NCI-H1105 treated with DMSO at 0.1 percent for 48 hours (cell line): Measurements from ENCODE around the gene GALE.
A peak's percentile ranks its signal among the peaks of the same experiment; 100 is the strongest.
"Not testable (repeated sequence)": the region's sequence is repeated elsewhere in the genome, so short reads cannot be mapped to it uniquely, and the experiment has no call there.

Source experiments
- DNase-seq: peaks from one replicate; lab custom pipeline; 2025; lab: John Stamatoyannopoulos, UW

The GALE gene

DNA sequence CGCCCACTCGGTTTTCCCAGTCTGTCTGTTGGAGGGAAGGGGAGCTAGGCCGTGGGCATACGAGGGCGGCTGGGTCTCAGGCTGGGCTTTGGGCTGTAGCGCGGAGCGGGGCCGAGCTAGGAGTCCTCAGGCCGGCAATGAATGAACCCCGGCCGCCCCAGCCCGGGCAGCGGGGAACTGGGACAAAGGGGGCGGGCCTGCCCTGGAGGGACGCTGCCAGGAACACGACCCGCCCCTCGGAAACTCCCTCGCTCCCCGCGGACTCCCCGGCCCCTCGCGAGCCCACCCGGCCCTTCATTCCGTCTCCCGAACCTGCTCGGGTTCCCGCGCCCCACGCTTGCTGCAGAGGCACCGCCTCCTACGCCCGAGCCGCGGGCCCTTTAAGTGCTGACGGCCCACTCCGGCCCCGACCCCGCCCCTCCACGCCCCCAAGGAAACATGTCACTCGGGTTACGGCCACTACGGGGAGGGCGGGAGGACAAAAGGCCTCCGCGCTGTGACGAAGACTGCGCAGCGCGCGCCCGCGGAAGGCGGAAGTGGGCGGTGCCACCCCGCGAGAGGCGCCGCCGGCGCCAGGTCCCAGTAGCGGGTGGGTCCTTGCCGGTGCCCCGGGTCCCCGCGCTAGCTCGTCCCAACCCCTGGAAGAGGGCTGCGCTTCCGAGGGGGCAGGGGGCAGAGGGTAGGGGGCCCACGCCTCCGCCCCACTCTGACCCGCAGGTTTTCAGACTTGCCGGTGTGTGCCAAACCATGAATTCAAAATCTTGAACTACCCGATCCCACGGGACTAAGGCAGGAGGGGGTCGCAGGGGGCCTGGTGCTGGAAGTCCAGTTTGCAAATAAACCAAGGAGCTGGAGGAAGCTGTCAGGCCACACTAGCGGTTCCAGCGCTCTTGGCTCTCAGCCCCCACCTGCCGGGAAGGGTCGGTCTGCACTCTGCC lies at the start of gene GALE:
TSS of gene GALE (minus strand) at position 355 of the 938 bp plus-strand sequence. CDS start 1,747 bp downstream, outside the sequence.
- peak; percentile 94 for DNase-seq

DNA sequence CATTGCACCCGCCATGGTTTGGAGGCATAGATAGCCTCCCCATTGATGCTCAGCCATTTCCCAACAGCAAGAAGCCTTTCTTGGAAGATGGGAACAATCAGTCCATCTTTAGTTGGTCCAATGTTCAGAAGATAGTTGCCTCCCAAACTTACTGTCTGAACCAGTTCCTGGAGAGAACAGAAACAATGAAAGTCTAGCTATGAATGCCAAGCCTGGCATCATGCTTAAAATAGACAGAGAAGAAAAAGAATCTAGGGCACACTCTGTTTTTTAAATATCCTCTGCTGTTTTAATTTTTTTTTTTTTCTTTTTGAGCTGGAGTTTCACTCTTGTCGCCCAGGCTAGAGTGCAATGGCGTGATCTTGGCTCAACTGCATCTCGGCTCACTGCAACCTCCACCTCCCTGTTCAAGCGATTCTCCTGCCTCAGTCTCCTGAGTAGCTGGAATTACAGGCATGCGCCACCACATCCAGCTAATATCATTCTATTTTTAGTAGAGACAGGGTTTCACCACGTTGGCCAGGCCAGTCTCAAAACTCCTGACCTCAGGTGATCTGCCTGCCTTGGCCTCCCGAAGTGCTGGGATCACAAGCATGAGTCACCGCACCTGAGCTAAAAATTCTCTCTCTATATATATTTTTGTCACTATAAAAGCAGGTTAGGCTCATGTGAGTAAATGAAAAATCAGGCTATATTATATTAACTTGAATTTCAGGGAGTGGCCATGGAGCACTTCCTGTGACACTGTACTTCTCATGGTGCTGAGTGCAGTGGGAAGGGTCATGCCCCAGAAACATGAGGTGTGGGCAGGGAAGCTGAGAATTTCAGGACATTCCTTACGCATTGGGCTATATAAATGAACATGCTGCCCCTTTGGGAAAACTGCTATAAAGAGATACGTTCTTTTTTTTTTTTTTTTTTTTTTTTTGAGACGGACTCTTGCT lies 48.4 kb upstream of the GALE start:
- DNase-seq: no peak

DNA sequence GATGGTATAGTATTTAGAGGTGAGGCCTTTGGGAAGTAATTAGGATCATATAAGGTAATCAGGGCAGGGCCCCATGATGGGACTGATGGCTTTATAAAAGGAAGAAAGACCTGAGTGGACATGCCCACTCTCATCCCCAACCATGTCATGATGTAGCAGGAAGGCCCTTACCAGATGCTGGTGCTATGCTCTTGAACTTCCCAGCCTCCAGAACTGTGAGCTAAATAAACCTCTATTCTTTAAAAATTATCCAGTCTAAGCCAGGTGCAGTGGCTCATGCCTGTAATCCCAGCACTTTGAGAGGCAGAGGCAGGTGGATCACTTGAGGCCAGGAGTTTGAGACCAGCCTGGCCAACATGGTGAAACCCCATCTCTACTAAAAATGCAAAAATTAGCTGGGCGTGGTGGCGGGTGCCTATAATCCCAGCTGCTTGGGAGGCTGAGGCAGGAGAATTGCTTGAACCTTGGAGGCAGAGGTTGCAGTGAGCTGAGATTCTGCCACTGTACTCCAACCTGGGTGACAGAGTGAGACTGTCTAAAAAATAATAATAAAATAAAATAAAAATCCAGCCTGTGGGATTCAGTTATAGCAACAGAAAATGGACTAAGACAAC lies 47.0 kb upstream of the GALE start:
- not testable (repeated sequence) for DNase-seq

DNA sequence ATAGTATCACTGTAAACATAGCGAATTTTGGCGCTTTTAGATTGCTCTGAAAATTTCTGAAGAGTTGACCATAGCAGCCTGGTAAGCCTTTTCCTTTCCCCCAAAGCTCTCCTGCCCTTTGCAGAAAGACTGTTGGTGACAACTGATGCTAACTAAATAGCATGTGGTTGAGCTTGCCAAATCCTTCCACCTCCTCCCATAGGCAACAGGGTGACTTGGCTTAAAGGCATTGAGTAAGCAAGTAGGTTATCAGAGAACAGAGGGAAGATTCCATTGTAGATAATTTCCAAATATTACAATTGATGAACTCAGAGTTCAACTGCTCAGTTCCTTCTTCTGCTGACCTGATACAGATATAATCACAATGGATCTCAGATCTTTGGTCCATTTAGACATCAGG lies 44.6 kb upstream of the GALE start:
- DNase-seq: no peak

DNA sequence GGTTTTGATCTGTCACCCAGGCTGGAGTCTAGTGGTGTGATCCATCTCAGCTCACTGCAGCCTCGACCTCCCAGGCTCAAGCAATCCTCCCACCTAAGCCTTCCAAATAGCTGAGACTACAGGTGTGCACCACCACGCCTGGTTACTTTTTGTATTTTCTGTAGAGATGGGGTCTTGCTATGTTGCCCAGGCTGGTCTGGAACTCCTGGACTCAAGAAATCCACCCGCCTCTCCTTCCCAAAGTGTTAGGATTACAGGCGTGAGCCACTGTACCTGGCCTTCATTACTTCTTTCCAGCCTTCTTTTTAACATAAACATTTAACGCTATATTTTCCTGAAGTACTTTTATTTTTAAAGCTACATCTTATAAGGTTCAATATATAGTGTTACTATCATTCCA lies 43.1 kb upstream of the GALE start:
- no peak for DNase-seq

DNA sequence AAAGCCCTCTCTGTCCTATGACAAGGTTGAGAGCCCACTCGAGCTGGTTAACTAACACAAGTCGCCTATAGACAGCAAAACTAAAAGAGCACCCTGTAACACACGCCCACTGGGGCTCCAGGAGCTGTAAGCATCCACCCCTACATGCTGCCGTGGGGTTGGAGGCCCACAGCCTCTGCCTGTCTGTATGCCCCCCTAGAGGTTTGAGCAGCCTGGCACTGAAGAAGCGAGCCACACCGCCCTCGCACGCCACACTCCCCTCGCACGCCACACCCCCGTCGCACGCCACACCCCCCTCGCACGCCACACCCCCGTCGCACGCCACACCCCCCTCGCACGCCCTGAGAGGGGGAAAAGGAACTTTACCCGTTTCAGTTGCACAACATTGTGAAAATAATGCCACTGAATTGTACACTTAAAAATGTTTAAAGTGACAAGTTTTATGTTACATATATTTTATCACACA lies 37.9 kb upstream of the GALE start:
- DNase-seq: peak; percentile 63

DNA sequence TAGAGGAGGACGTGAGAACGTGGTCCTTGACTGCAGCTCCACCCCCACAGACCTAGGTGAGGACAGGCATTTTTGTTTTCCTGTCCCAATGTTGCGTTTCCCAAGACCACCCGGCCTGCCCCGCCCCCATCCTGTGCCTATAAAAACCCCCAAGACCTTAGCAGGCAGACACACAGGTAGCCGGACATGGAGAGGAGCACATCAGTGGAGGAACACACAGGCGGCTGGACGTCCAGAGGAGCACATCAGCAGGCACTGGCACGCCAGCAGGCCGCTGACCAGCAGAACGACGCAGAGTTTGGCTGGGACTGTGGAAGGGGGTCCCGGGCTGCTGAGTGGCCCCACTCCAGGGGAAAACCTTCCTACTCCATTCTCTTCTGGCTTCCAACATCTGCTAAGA lies 37.4 kb upstream of the GALE start:
- DNase-seq: no peak

DNA sequence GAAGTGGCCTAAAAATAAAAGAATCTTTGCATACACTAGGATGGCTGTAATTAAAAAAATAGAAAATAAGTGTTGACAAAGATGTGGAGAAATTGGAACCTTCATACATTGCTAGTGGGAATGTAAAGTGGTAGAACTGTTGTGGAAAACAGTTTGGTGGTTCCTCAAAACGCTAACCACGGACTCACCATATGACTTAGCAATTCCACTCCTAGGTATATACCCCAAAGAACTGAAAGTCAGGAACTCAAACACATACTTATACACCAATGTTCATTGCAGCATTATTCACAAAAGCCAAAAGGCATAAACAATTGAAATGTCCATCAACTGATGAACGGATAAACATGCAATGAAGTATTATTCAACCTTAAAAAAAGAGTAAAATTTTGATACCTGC lies 35.5 kb upstream of the GALE start:
- DNase-seq: no peak

DNA sequence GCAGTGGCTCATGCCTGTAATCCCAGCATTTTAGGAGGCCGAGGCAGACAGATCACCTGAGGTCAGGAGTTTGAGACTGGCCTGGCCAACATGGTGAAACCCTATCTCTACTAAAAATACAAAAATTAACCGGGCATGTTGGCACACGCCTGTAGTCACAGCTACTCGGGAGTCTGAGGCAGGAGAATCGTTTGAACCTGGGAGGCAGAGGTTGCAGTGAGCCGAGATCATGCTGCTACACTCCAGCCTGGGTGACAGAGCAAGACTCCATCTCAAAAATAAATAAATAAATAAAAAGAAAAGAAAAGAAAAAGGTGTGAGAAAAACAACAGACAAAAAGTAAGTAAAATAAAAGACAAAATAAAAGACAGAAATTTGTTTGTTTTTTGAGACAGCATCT lies 33.6 kb upstream of the GALE start:
- DNase-seq: not testable (repeated sequence)

DNA sequence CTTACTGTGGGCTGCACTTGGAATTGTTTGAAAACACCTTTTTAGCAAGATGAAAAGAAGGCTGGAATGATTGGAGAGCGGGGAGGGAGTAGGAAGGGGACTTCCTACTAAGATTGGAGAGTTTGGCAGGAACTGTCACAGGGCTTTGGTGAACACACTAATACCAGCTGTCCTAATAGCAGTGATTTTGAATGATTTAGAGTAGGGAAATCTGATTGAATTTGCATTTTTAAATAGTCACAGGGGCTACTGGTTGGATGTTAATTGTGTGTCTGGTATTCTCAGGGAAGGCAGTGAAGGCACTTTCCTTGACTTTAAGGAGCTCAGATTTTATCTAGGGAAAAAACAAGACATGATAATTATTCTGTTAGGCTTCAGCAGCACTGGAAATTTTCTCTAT lies 27.2 kb upstream of the GALE start:
- DNase-seq: no peak

DNA sequence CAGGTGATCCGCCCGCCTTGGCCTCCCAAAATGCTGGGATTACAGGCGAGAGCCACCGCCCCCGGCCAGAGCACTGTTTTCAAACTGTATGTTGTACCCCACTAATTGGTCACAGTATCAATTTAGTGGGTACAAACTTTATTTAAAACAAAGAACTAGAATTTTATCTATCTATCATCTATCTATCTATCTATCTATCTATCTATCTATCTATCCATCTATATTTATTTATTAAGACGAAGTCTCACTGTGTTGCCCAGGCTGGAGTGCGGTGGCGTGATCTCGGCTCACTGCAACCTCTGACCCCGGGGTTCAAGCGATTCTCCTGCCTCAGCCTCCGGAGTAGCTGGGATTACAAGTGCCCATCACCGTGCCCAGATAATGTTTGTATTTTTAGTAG lies 26.0 kb upstream of the GALE start:
- DNase-seq: not testable (repeated sequence)

DNA sequence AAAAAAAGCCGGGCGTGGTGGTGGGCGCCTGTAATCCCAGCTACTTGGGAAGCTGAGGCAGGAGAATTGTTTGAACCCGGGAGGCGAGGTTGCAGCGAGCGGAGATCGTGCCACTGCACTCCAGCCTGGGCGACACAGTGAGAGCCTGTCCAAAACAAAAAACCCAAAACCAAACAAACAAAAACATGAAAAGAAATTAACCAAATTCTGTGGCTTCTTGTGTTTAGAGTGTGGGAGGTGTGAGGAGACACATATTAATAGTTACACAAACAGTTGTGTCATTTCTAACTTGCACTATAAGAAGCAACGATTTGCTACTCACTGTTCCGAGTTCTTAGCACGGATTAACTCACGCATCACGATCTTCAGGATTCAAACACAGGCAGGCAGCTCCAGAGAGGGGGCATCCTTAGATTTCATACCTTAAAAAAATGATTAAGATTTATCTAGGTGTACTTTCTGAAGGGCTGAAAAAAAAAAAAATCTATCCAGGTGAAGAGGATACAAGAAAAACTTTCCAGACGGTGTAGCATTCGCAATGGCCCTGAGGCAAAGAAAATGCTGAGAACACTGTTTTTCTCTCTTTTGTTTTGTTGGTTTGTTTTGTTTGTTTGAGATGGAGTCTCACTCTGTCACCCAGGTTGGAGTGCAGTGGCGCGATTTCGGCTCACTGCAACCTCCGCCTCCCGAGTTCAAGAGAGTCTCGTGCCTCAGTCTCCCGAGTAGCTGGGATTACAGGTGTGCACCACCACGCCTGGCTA lies 25.4 kb upstream of the GALE start:
- DNase-seq: no peak

DNA sequence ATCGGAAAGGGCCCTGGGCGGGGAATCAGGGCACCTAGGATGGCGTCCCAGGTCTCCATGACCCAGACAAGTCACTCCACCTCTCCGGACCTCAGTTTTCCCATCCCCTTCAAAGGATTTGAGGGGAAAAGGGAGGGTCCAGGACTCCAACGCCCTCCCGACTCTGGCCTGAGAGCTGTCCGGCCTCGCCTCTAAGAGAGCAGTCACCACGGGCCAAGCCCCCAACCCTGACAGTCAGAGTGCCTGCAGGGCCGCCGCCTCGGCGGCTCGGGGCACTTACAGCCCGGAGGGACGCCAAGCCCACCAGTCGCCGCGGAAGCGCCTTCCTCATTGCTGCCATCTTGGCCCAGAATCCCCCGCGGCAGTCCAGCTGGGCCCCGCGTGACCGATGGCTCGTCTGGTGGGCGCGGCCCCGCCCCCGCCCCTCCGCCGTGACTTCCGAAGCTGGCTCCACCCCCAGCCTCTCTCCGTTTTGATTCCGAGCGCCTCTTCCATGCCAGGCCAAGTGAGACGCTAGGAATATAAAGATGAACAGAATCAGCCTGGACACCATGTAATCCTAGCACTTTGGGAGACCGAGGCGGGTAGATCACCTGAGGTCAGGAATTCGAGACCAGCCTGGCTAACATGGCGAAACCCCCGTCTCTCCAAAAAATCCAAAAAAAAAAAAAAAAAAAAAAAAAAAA lies 24.7 kb upstream of the GALE start, which contains the start of gene HMGCL:
TSS of gene HMGCL (minus strand) at position 354 of the 686 bp plus-strand sequence. CDS start at position 340, 14 bp downstream.
- peak; percentile 88 for DNase-seq

DNA sequence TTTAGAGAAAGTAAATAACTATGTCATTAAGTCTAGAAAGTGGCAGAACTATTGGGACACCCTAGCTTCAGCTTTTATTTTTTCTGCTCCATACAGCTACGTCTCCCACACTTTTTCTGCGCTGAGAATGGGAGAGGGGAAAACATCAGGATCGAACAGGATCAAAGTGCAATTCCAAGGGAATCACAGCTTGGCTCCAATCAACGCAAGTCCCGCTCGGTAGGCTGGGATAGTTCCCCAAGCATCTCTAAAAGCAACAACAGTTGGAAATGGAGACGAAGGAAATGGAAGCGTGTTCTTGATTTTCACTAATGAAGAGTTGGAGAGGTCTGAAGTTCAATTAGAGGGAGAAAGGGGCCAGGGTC lies 24.1 kb upstream of the GALE start:
- no peak for DNase-seq

DNA sequence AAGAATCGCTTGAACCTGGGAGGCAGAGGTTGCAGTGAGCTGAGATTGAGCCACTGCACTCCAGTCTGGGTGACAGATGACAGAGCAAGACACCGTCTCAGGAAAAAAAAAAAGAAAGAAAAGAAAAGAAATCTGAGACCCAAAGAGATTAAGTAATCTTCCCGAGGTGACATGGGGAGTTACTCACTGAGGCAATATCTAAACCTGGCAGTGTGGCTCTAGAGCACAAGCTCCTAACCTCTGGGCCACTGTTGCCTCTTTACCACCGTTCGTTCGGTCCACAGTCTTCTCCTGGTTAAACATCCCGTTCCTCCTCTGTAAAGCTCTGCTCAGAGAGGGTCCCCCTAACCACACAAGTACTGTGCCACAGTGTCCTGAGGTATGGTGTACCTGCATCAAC lies 23.2 kb upstream of the GALE start:
- DNase-seq: no peak

DNA sequence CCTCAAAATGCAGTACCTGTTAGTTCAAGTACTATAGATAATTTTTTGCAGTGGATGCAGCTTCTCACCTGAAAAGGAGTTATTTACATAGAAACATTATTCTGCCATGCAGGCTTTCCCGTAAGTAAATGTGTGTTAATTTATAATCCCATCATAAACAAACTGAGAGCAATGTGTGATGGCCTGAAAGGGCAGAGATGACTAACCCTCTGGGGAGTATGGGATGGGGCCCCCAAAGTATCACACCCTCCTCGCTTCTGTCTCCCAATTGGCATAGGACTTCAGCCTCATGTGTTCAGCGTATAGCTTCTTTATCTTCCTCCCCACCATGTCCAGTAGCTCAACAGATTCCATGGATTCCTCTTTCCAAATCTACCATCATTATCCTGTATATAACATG lies 17.1 kb upstream of the GALE start:
- no peak for DNase-seq

DNA sequence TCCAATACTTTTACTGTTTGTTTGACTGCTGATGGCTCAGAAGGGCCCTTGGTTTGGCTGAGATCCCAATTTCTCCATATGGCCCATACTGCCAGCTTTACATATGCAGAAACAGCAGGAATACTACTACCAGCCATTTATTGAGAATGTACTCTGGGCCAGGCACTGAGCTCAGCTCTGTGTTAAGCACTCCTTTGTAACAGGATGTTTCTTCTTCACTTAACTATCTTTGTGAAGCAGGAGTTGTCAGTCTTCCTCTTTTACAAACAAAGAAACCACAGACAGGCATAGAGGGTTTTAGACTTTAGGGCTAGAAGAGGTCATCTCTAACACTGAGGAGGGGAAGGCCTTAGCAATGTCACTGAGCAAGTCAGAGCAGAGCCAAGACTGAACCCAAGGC lies 16.4 kb upstream of the GALE start:
- DNase-seq: no peak

DNA sequence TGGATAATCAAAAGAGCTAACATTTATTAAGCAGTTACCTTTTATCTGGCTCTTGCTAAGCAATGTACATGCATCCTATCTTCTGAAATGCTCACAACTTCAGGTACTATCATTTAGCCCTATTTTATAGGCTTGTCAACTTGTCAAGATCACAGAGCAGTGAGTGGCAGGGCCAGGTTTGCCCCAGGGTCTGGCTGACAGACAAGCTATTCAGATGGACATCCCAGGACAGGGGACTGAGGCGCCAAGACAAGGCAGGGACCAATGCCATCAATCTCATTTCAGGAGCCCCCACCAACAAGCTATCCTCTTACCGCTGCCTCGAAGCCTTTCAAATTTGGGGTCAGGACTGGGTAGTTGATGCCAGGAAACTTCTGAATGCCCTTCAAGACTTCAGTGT lies 15.8 kb upstream of the GALE start:
- no peak for DNase-seq

DNA sequence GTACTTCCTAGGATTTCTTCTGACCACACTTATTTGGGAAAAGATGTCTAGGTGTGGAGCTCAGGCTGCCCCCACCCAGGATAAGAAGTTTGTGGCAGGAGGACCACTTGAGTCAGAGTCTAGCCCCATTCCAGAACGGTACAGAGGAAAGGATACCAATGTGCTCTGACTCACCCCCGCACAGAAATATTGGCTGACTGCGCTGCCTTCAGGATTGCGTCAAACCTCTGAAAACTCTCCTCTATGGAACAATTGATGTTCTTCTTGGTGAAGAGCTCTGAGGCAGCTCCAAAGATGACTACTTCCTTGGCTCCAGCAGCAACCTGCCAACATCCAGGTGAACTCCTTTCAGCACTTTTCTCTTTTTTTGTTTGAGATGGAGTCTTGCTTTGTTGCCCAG lies 13.5 kb upstream of the GALE start:
- no peak for DNase-seq

DNA sequence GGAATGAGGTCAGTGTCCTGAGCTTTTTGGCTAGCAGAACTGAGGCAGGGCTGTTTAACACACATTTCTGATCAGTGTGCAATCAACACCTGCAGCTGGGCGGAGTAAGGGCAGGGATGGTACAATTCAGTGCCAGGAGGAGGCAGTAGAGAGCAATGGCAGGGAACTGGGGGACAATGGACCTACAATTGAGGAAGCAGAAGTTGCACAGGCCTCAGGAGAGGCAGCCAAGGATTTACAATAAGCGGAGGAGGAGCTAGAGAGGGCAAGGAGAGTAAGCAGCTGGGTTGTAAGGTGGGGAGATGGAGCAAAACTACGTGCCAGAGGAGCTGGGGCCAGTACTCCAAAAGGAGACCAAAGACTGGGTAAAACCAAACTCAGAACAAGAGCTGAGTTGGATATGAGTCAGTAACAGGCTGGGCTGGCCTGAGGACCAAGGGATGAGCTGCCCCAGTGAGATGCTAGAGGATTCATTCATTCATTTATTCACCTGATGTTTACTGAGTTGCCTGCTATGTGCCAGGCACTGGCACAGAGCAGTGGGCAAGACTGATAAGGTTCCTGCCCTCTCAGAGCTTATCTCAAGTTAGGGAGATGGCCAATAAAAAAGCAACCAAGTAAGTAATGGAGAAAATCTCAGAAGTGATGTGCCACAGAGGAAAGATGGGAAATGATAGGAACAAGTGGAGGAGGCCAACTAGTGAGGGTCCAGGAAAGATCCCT lies 10.4 kb upstream of the GALE start:
- DNase-seq: peak; percentile 29
